Measurements from ENCODE around the gene IL21R. TPM values are rescaled to one million over a fixed set of nuclear protein-coding genes. Genes with fewer than 3 reads are reported as not detected.

The IL21R gene
- total and polyA plus RNA-seq, 2 donors (not counting 3 experiments of a cell fraction or from before 2014, with no cell fraction given): 0.03 TPM; not detected in 1

DNA sequence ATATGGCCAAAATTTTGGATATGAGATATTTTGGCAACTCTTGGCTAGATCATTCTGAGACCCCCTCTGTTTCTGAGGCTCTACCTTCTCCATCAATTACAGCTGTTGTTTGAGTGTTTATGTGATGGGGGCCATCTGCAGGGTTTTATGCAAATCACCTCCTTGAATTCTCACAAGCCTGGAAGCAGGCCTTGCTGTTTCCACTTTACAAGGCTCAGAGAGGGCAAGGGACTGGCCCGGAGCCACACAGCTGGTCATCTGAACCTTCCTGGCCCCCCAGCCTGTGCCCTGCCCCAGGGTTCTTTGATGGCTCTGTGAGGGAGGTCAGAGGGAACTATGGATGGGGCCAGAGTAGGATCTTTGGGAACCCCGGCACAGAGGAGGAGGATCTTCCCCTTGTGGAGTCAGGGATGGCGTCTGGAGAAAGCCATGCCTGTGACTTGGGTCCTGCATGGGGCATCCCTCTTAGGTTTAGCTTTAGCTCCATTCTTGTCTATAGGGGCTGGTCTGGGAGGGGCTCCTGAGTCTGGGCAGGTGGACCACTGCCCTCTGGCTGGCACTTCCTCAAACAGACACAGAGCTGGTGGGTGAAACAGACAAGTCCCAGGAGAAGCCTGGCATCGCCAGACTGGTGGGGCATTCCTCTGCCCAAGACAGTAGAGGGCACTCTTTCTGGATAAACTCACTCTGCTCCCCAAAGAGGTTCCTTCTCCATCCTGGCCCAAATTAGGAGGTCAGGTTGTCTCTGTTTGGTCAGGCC, 26.2 kb downstream of the IL21R start:
- no peak overlapping the region for H2AFZ ChIP-seq (ENCODE audit: low read depth, low read length)
- no peak for TF ChIP-seq POLR2A (IDR thresholded peaks at IDR 0.05; ENCODE audit: low read depth, low read length)
- no peak for TF ChIP-seq GATA2 (IDR thresholded peaks at IDR 0.05; ENCODE audit: insufficient read depth, insufficient read length, low read depth, low read length)
- TF ChIP-seq, protein P1, sequence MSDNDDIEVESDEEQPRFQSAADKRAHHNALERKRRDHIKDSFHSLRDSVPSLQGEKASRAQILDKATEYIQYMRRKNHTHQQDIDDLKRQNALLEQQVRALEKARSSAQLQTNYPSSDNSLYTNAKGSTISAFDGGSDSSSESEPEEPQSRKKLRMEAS (IDR thresholded peaks at IDR 0.05; ENCODE audit: insufficient read depth, insufficient read length): no peak
- no peak for TF ChIP-seq JUN (IDR thresholded peaks at IDR 0.05; ENCODE audit: borderline replicate concordance, insufficient read depth, insufficient read length, low read depth)
- no peak for TF ChIP-seq POLR2AphosphoS5 (IDR thresholded peaks at IDR 0.05; ENCODE audit: insufficient read depth, low read depth, low read length)
- no peak for TF ChIP-seq FOS (IDR thresholded peaks at IDR 0.05; ENCODE audit: borderline replicate concordance, insufficient read depth, low read length)
- no peak for TF ChIP-seq EZH2 (IDR thresholded peaks at IDR 0.05; ENCODE audit: borderline replicate concordance, low read depth, low read length, severe bottlenecking)
- no peaks in the 10 kb centered on the region for H3K36me3 ChIP-seq (ENCODE audit: control insufficient read depth in 2 of 2, extremely low read depth in 1 of 2, insufficient read depth in 2 of 2, low read length in 2 of 2)
- intact Hi-C loops (cut with micrococcal nuclease) (no loop called here), dilution Hi-C loops (cut with MboI; ENCODE audit: extremely low pct_ligation_motif_present, low sequenced_read_pairs) (no loop called here)
- H3K4me3 ChIP-seq (replicated peaks in 1 of 3; ENCODE audit: insufficient read depth in 1 of 3, low read depth in 1 of 3, low read length in 3 of 3): no peak overlapping the region
- H3K27me3 ChIP-seq (ENCODE audit: control insufficient read depth in 2 of 2, insufficient read depth in 2 of 2, low read length in 2 of 2): no peaks in the 10 kb centered on the region
- no peak overlapping the region for H3K4me2 ChIP-seq (ENCODE audit: insufficient read depth, low read length)
- no peaks in the 10 kb centered on the region for H3K9me3 ChIP-seq (replicated peaks; ENCODE audit: control insufficient read depth, insufficient read depth, low read length)
- no TSS peak for BruUV-seq (replicated peaks)
- FAIRE-seq: no peak
- H3K27ac ChIP-seq (ENCODE audit: insufficient read depth, low read depth, low read length): no peak overlapping the region
- ChIA-PET CTCF (interaction anchor here (1.1 to 1.3 kb wide), 2 partner anchors 12 to 439 kb away, joined by 3 read pairs; no protein-coding TSS in a partner anchor), POLR2A (no interaction called here)
- H3K9me1 ChIP-seq (replicated peaks; ENCODE audit: control insufficient read depth, extremely low read depth, insufficient read depth, low read length): no peaks in the 10 kb centered on the region
- H3K79me2 ChIP-seq (ENCODE audit: control insufficient read depth, insufficient read depth, low read length): no peaks in the 10 kb centered on the region
- H4K20me1 ChIP-seq (replicated peaks; ENCODE audit: control insufficient read depth, extremely low read depth, insufficient read depth, low read length): no peaks in the 10 kb centered on the region
- no peaks in the 10 kb centered on the region for H3K4me1 ChIP-seq (ENCODE audit: control insufficient read depth, extremely low read depth, insufficient read depth, low read length)
- no peak for DNase-seq (ENCODE audit: low read depth, low spot score)
- H3K9ac ChIP-seq (replicated peaks; ENCODE audit: extremely low read depth, insufficient read depth, low read length): no peak overlapping the region
